Measurements from ENCODE around the gene SV2C.

DNA sequence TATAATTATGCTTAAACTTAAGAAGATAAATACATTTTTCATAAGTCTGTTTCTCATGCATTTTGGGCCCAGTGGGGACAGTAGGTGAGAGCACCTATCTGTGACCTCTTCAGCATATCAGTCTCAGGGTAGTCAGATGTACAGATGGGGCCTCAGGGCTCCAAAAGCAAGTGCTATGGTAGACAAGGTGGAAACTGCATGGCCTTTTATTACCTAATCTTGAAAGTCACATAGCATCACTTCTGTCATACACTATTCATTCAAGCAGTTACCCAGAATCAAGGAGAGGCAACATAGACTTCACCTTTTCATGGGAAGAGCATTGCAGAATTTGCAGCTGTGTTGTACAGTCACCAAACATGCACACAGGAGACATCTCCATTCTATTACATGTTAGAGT is 94.8 kb downstream of the SV2C start:
- TF ChIP-seq EZH2phosphoT487 (IDR thresholded peaks at IDR 0.05; ENCODE audit: low read length) (no peak), CTCF (IDR thresholded peaks at IDR 0.05; ENCODE audit: low read length) (no peak)
